Smooth muscle cell (in vitro differentiated cells): ENCODE results near the gene NT5C2. TPM values are rescaled to one million over a fixed set of nuclear protein-coding genes. Genes with fewer than 3 reads are reported as not detected.

ENCODE experiments used
- DNase-seq: peaks from one replicate; lab custom pipeline; 2025; ENCODE audit not compliant: unreplicated experiment; lab: John Stamatoyannopoulos, UW
- H2AFZ ChIP-seq: fragments of 200-600 bp; sonication (generic); 2 replicates; pipeline ENCODE4 v1.6.0; 2016; ENCODE audit warnings: antibody characterized with exemption, low read depth, mild to moderate bottlenecking
- H3F3A ChIP-seq: fragments of 200-600 bp; sonication (generic); 2 replicates; pipeline ENCODE4 v1.6.0; 2017; ENCODE audit warnings: antibody characterized with exemption, low read depth
- H3K27ac ChIP-seq: fragments of 200-600 bp; sonication (generic); 2 replicates; pipeline ENCODE4 v1.5.1; 2016; ENCODE audit warnings: low read depth, mild to moderate bottlenecking
- H3K27me3 ChIP-seq: fragments of 200-600 bp; sonication (generic); 2 replicates; pipeline ENCODE4 v1.6.1; 2016; ENCODE audit warnings: low read depth, mild to moderate bottlenecking
- H3K36me3 ChIP-seq: fragments of 200-600 bp; sonication (generic); 2 replicates; pipeline ENCODE4 v1.5.1; 2016; ENCODE audit warnings: low read depth
- H3K4me1 ChIP-seq: fragments of 200-600 bp; sonication (generic); 2 replicates; pipeline ENCODE4 v1.5.1; 2016; ENCODE audit warnings: low read depth
- H3K4me2 ChIP-seq: fragments of 200-600 bp; sonication (generic); 2 replicates; pipeline ENCODE4 v1.6.0; 2016; ENCODE audit warnings: mild to moderate bottlenecking
- H3K4me3 ChIP-seq: fragments of 200-600 bp; sonication (generic); 2 replicates; pipeline ENCODE4 v1.5.1; 2016; ENCODE audit warnings: mild to moderate bottlenecking
- H3K79me2 ChIP-seq: fragments of 200-600 bp; sonication (generic); 2 replicates; pipeline ENCODE4 v1.6.0; 2016; ENCODE audit warnings: low read depth, mild to moderate bottlenecking
- H3K9ac ChIP-seq: fragments of 200-600 bp; sonication (generic); 2 replicates; pipeline ENCODE4 v1.6.0; 2016; ENCODE audit warnings: low read depth
- H3K9me3 ChIP-seq: fragments of 200-600 bp; sonication (generic); replicated peaks from 2 replicates; pipeline ENCODE4 v1.5.1; 2016; ENCODE audit warnings: low read depth
- H4K20me1 ChIP-seq: fragments of 200-600 bp; sonication (generic); 2 replicates; pipeline ENCODE4 v1.6.0; 2016; ENCODE audit warnings: low read depth
- whole genome bisulfite sequencing: methylation state at CpG from one replicate; pipeline ENCODE4 v1.1.7; 2016; ENCODE audit warnings: low lambda C conversion rate; 5-methylcytosine and 5-hydroxymethylcytosine counted together
- polyA plus RNA-seq: library from polyadenylated mRNA; unstranded; fragments of >200 nt; fragmentation: Nextera tagmentation; extraction: Ambion mirVana; gene quantifications from 2 replicates; pipeline ENCODE4 v1.2.1, GENCODE V29; 2016
- total RNA-seq: library from RNA; depleted of rRNA; stranded (reverse); fragments of >200 nt; gene quantifications from 2 replicates; pipeline ENCODE4 v1.2.3, GENCODE V29; 2014
- TF ChIP-seq, protein P1 (sequence below): fragments of 200-600 bp; sonication (generic); IDR thresholded peaks from 2 replicates; pipeline ENCODE4 v1.5.1; 2017; ENCODE audit warnings: borderline replicate concordance, mild to moderate bottlenecking, antibody characterized with exemption; ENCODE audit not compliant: insufficient read depth, poor library complexity, severe bottlenecking

The NT5C2 gene
- total and polyA plus RNA-seq, 2 experiments from 2014 or later = 19.1 to 33.5 TPM

DNA sequence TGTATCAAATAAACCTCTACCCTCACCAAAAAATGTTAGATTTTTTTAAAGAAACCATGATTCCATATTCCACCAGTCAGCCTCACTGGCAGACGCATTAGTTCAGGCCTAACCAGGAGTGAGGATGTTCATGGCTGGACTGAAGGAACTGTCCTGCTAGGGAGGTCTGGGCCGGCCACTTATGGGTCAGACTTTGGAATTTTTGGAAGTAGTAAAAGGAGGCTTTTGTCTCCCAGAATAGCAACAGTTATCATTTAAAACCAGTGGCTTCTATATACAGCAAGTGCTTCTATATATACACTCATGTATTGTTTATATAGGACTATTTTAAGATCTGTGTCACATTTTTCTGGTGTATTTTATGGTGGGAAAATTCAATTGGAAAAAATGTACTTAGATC is 154.5 kb downstream of the NT5C2 start:
- Histone ChIP-seq H3K27me3 (no peaks in the 10 kb centered on the region), H3K4me2 (no peak overlapping the region), H3K79me2 (no peaks in the 10 kb centered on the region), H4K20me1 (no peaks in the 10 kb centered on the region), H3K27ac (no peak overlapping the region), H3K4me3 (no peak overlapping the region), H3K36me3 (no peaks in the 10 kb centered on the region), H3K4me1 (peaks cover 5% of the 10 kb centered on the region), H3K9me3 (no peaks in the 10 kb centered on the region), H3K9ac (no peak overlapping the region), H2AFZ (no peak overlapping the region), H3F3A (no peaks in the 10 kb centered on the region)
- TF ChIP-seq, protein P1, sequence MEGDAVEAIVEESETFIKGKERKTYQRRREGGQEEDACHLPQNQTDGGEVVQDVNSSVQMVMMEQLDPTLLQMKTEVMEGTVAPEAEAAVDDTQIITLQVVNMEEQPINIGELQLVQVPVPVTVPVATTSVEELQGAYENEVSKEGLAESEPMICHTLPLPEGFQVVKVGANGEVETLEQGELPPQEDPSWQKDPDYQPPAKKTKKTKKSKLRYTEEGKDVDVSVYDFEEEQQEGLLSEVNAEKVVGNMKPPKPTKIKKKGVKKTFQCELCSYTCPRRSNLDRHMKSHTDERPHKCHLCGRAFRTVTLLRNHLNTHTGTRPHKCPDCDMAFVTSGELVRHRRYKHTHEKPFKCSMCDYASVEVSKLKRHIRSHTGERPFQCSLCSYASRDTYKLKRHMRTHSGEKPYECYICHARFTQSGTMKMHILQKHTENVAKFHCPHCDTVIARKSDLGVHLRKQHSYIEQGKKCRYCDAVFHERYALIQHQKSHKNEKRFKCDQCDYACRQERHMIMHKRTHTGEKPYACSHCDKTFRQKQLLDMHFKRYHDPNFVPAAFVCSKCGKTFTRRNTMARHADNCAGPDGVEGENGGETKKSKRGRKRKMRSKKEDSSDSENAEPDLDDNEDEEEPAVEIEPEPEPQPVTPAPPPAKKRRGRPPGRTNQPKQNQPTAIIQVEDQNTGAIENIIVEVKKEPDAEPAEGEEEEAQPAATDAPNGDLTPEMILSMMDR = no peak
- DNase-seq = no peak
- 64% methylated on average over 2 of the region's 2 CpGs for WGBS

Other genes starting within 250 kb of the NT5C2 start
- gene RPEL1, start 52.6 kb upstream of the NT5C2 start, total RNA-seq = not detected in 2 replicates
- not detected in 2 replicates for gene RPEL1, start 52.6 kb upstream of the NT5C2 start, polyA plus RNA-seq
- 2.2 and 5.0 TPM in 2 replicates for gene INA, start 83.9 kb upstream of the NT5C2 start, total RNA-seq
- 1.4 and 1.7 TPM in 2 replicates for gene INA, start 83.9 kb upstream of the NT5C2 start, polyA plus RNA-seq
- 8.2 and 10.4 TPM in 2 replicates for gene PCGF6, start 157.9 kb upstream of the NT5C2 start, total RNA-seq
- gene PCGF6, start 157.9 kb upstream of the NT5C2 start, polyA plus RNA-seq = 8.1 and 9.1 TPM in 2 replicates
- 4.5 and 6.4 TPM in 2 replicates for gene TAF5, start 174.7 kb upstream of the NT5C2 start, total RNA-seq
- gene TAF5, start 174.7 kb upstream of the NT5C2 start, polyA plus RNA-seq = 3.5 and 5.2 TPM in 2 replicates
- gene ATP5MK, start 203.2 kb upstream of the NT5C2 start, total RNA-seq = 961 and 1,249 TPM in 2 replicates
- gene ATP5MK, start 203.2 kb upstream of the NT5C2 start, polyA plus RNA-seq = 527 and 589 TPM in 2 replicates
- gene PDCD11, start 203.4 kb upstream of the NT5C2 start, total RNA-seq = 15.6 and 16.9 TPM in 2 replicates
- 12.2 and 13.8 TPM in 2 replicates for gene PDCD11, start 203.4 kb upstream of the NT5C2 start, polyA plus RNA-seq